Activated naive CD8-positive, alpha-beta T cell (primary cell): ENCODE results near the gene ATP11B.

Experiments
- H3K27ac Mint-ChIP-seq: one replicate; pipeline ENCODE4 v1.8.0; 2021; ENCODE audit warnings: mixed read lengths
- H3K27me3 Mint-ChIP-seq: one replicate; pipeline ENCODE4 v1.8.0; 2021; ENCODE audit warnings: mixed read lengths
- H3K36me3 Mint-ChIP-seq: one replicate; pipeline ENCODE4 v1.8.0; 2021; ENCODE audit warnings: mixed read lengths
- H3K4me1 Mint-ChIP-seq: one replicate; pipeline ENCODE4 v1.8.0; 2021; ENCODE audit warnings: low read depth, mixed read lengths
- H3K4me3 Mint-ChIP-seq: one replicate; pipeline ENCODE4 v1.8.0; 2021; ENCODE audit warnings: mild to moderate bottlenecking, mixed read lengths
- H3K9me3 Mint-ChIP-seq: one replicate; pipeline ENCODE4 v1.8.0; 2021; ENCODE audit warnings: low read depth, mixed read lengths

ATP11B gene

DNA sequence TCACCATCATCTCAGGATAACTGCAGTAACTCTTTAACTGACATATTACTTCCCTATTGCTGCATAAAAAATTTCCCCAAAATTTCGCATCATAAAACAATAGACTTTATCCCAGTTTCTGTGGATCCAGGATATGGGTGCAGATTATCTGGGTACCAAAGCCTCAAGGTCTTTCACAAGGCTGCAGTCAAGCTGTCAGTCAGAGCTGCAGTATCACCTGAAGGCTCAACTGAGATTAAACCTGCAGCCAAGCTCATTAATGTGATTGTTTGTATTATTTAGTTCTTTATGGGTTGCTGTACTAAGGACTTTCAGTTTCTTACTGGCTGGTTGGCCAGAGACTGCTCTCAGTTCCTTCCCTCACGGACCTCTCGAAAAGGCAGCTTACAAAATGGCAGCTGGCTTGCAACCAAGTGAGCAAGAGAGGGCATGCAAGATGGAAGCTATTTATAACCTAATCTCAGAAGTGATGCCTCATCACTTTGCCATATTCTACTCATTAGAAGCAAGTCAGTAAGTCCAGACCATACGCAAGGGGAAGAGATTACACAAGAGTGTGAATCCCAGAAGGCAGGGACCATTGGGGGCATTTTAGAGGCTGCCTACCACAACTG, 132.1 kb downstream of the ATP11B start:
- Mint-ChIP-seq H3K4me1 (peaks cover 5% of the 10 kb centered on the region), H3K4me3 (no peak overlapping the region), H3K27me3 (no peaks in the 10 kb centered on the region), H3K9me3 (peaks cover 3% of the 10 kb centered on the region), H3K27ac (no peak overlapping the region), H3K36me3 (peaks cover 33% of the 10 kb centered on the region)

DNA sequence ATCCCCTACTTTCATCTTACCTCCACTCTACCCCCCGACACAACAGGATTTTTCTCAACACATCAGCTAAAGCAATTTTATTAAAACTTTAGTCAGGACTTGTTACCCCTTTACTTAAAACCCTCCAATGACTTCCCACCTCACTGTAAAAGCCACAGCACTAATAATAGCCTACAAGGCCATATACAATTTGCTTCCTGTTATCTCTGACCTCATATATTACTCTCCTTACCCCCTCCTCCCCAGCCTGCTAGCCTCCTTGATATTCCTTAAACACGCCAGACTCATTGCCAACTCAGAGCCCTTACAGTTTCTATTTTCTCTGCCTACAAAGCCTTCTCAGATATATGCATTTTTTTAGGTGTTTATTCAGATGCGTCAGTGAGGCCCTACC, 132.6 kb downstream of the ATP11B start:
- Mint-ChIP-seq H3K9me3 (peaks cover 3% of the 10 kb centered on the region), H3K36me3 (peaks cover 32% of the 10 kb centered on the region), H3K4me3 (no peak overlapping the region), H3K4me1 (peaks cover 5% of the 10 kb centered on the region), H3K27me3 (no peaks in the 10 kb centered on the region), H3K27ac (no peak overlapping the region)

DNA sequence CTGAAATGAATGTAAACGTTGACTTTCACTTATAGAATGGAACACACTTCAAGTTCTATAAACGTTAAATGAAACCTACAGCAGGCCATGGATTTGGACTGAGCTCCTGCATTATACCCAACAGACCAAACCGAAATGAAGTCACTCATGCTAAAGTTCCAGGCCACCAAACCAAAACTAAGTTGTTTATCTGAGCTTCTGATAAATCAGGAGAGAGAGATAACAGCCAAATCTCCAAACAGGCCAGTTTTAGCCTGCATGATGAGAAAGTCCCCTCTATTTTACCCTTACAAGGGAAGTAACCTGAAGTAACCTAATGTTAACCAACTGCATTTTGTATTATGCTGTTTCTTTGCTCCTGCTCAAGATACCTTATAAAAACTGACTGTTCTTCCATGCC, 142.5 kb downstream of the ATP11B start:
- Mint-ChIP-seq H3K4me3 (no peak overlapping the region), H3K36me3 (peaks cover 15% of the 10 kb centered on the region), H3K9me3 (peaks cover 4% of the 10 kb centered on the region), H3K4me1 (peaks cover 17% of the 10 kb centered on the region), H3K27me3 (no peaks in the 10 kb centered on the region), H3K27ac (no peak overlapping the region)

DNA sequence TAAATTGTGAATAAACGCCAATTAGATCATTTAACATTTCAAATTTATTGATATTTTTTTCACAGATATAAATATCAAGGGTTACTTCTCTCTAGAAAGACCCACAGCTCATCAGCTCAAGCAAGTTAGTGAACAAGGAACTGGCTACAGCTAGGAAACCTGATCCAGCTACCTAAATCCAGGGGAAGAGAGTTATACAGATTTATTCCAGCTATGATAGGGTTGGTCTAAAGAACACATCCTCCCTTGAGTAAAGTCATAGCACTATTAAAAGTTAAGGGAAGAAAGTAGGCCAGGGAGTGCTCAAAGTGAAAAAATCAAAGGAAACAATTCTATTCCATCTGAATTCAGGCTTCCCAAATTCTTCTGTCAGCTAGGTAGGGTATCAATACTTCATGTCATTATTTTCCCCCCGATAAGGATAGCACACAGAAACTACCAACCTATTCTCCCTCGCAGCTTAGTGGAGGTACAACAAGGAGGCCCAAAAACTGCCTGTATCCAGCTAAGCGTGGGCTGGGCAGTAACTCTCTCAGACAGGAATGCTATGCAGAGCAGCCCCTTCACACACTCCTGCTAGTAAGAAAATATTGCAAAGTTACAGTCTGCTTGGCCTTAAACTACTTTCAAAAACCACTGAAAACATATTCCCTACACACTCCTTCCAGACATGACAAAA, 143.1 kb downstream of the ATP11B start:
- Mint-ChIP-seq H3K4me3 (no peak overlapping the region), H3K4me1 (peaks cover 17% of the 10 kb centered on the region), H3K27me3 (no peaks in the 10 kb centered on the region), H3K9me3 (peaks cover 4% of the 10 kb centered on the region), H3K36me3 (peaks cover 15% of the 10 kb centered on the region), H3K27ac (no peak overlapping the region)

DNA sequence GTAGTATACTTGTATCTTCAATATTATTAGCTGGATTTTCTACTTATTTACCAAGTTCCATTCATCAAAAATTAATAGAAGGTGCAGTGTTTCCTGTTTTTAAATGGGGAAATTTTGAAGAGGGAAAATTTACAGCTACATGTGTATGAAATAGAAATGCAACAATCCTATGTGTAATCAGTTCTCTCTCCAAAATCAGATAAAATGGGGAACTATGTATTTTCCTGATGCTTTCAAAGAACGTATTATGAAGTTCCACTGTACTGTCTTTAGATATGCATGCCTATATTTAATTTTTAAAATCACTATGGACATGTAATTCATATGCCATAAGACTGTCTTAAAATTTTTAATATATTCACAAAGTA, 143.6 kb downstream of the ATP11B start:
- Mint-ChIP-seq H3K36me3 (peaks cover 13% of the 10 kb centered on the region), H3K4me1 (peaks cover 17% of the 10 kb centered on the region), H3K9me3 (peaks cover 4% of the 10 kb centered on the region), H3K27ac (no peak overlapping the region), H3K27me3 (no peaks in the 10 kb centered on the region), H3K4me3 (no peak overlapping the region)

DNA sequence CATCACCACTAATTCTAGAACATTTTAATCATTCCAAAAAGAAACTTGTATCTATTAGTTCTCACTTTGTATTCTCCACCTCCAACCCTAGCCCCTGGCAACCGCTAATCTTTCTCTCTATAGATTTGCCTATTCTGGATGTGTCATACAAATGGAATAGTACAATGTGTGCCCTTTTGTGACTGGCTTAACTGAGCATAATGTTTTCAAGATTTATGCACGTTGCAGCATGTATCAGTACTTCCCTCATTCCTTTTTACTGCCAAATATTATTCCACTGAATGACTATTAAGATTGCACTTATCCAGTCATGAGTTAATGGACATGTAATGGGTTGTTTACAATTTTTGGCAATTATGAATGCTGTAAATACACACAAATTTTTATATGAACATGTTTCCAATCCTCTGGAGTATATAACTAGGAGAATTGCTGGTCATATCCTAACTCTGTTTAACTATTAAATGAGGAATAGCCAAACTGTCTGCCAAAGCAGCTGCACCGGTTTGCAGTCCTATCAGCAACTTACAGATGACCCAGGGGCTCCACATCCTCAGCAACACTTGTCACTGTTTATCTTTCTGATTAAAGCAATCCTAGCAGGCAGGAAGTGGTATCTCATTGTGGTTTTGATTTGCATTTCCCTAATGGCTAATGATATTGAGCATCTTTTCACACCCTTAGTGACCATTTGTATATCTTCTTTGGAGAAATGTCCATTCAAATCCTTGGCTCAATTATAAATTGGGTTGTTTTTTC, 144.2 kb downstream of the ATP11B start:
- no peak overlapping the region for H3K27ac Mint-ChIP-seq
- peaks cover 17% of the 10 kb centered on the region for H3K4me1 Mint-ChIP-seq
- peaks cover 10% of the 10 kb centered on the region for H3K36me3 Mint-ChIP-seq
- H3K27me3 Mint-ChIP-seq: no peaks in the 10 kb centered on the region
- no peak overlapping the region for H3K4me3 Mint-ChIP-seq
- H3K9me3 Mint-ChIP-seq: no peaks in the 10 kb centered on the region

DNA sequence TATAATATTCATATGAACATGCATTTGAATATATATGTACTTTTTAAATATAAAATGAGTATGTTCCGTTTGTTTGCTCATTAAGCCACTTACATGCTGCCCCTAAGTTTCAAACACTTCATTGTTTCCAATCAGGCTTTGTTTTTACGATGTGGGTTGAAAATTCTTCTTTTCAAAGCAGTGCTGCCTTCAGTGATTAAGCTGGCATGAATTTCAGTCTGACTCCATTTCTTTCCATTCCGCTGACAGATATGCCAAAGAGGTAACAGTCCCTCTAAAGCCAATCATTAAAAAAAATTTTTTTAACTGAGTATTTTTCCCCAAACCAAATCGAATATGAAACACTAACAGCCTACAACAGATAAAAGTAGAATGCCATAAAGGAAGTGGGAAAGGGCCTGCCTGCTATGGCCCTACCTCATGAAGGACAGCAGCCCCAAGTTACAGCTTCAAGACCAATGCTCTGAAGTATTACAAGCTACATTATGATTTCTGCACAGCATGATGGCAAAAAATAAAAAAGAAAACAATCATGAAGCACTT, 147.0 kb downstream of the ATP11B start:
- Mint-ChIP-seq H3K4me1 (peaks cover 17% of the 10 kb centered on the region), H3K4me3 (no peak overlapping the region), H3K27ac (peak overlapping the region; percentile 8)

DNA sequence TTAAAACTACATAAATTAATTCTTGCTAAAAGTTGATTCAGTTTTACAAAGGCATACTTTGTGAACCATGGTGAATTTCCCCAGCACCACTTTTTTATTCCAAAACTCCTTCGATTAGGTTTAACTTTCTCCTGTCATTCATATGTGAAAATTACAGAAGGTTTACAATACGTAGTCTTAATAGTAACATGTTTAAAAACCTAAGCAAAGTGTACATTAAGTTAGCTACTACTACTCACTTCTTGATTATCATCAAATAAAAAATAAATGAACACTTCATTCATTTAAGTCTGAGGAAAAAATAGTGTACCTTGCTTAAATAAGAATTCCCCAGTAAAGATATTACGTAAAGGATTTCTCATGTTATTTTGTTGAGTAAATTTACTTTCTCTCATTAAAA, 148.4 kb downstream of the ATP11B start:
- H3K9me3 Mint-ChIP-seq: no peaks in the 10 kb centered on the region

More for the DNA sequence above, 147.0 kb downstream of the ATP11B start:
- Mint-ChIP-seq H3K27me3 (no peaks in the 10 kb centered on the region), H3K9me3 (no peaks in the 10 kb centered on the region), H3K36me3 (peaks cover 11% of the 10 kb centered on the region)

DNA sequence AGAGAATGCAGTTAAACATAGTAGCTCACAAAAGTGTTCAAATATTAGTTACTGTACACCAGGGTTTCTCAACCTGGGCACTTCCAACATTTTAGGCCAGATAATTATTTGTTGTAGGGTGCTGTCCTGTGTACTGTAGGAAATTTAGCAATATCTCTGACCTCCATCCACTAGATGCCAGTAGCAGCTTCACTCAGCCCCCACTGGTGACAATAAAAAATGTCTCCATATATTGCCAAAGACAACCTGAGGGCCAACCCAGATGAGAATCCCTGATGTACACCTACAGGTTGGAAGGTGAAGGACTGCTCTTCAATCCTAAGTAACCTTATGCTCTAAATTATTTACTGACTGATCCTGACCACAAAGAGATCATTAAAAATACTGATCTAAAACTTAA, 154.6 kb downstream of the ATP11B start:
- no peak overlapping the region for H3K4me3 Mint-ChIP-seq
- H3K27me3 Mint-ChIP-seq: no peaks in the 10 kb centered on the region
- H3K9me3 Mint-ChIP-seq: no peaks in the 10 kb centered on the region
- no peak overlapping the region for H3K27ac Mint-ChIP-seq
- peaks cover 2% of the 10 kb centered on the region for H3K4me1 Mint-ChIP-seq
- peaks cover 26% of the 10 kb centered on the region for H3K36me3 Mint-ChIP-seq

More for the DNA sequence above, 148.4 kb downstream of the ATP11B start:
- H3K4me3 Mint-ChIP-seq: no peak overlapping the region
- peaks cover 16% of the 10 kb centered on the region for H3K36me3 Mint-ChIP-seq
- no peak overlapping the region for H3K27ac Mint-ChIP-seq
- peaks cover 17% of the 10 kb centered on the region for H3K4me1 Mint-ChIP-seq
- H3K27me3 Mint-ChIP-seq: no peaks in the 10 kb centered on the region

DNA sequence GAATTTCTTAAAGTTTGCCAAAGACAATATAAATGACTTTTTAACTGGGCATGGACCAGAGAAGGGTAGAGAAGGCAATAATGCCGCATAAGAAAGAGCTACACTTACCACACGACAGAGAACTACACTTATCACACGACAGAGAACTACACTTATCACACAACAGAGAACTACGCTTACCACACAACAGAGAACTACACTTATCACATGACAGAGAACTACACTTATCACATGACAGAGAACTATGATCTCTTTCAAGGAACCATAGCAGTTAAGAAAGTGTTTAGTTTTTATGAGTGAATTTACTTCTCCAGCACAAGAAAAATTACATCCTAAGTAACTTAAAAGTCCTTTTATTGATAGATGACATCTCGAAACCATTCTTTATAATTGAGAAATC, 155.0 kb downstream of the ATP11B start:
- H3K4me3 Mint-ChIP-seq: no peak overlapping the region
- H3K36me3 Mint-ChIP-seq: peaks cover 26% of the 10 kb centered on the region
- no peak overlapping the region for H3K27ac Mint-ChIP-seq

DNA sequence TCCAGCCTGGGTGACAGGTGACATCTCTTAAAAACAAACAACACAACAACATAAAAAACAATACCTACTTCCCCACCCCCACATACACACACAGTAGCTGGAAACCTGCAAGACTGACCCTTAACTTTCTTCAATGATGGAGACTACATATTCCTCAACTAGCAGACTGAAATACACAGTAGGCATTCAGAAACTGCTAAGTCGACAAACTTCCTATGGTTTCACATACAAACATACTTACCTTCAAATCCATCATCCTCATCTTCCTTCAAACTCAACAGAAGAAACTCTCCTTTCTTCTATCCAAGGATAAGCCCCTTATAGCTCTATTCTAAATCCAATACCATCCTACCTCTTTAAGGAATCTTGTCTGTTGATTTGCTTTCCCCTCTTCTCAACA, 156.4 kb downstream of the ATP11B start:
- Mint-ChIP-seq H3K9me3 (no peaks in the 10 kb centered on the region), H3K36me3 (peaks cover 23% of the 10 kb centered on the region), H3K4me1 (peaks cover 2% of the 10 kb centered on the region), H3K27me3 (no peaks in the 10 kb centered on the region), H3K27ac (no peak overlapping the region), H3K4me3 (no peak overlapping the region)

More for the DNA sequence above, 155.0 kb downstream of the ATP11B start:
- Mint-ChIP-seq H3K4me1 (peaks cover 2% of the 10 kb centered on the region), H3K9me3 (no peaks in the 10 kb centered on the region), H3K27me3 (no peaks in the 10 kb centered on the region)

DNA sequence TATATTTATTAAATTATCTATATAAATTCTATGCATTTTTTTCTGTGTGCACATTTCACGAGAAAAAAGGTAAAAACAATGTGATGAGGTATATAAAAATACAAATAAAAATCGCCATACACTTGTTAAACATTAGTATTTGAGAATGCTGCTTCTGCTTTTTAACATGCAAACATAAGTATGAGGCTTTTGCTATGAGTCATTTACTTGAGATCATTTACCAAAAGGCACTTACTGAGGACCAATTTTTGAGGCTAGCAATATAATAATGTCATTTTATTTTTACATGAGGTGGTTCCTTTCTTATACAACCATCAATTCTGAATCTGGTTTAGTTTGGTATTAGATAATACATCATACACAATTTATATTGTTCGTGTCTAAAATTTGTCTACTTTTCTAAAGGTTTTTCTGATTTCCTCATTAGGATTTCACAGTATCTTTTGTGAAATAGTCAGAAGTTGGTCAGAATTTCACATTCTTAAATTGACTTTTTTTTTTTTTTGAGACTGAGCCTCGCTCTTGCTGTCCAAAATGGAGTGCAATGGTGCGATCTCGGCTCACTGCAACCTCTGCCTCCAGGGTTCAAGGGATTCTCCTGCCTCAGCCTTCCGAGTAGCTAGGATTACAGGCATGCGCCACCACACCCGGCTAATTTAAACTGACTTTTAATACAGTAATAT, 161.4 kb downstream of the ATP11B start:
- Mint-ChIP-seq H3K27ac (no peak overlapping the region), H3K4me1 (peaks cover 2% of the 10 kb centered on the region), H3K36me3 (peaks cover 14% of the 10 kb centered on the region)

DNA sequence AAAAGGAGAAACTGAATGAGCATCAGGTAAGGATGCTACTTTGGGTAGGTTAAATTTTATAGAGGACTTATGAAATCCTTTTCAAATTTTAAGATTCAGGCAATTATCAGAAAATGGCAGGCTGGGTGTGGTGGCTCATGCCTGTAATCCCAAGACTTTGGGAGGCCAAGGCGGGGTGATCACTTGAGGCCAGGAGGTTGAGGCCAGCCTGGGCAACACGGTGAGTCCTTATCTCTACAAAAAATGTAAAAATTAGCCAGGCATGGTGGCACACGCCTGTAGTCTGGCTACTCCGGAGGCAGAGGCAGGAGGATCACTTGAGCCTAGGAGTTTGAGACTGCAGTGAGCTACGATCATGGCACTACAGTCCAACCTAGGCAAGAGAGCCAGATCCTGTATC, 163.9 kb downstream of the ATP11B start:
- H3K36me3 Mint-ChIP-seq: peaks cover 9% of the 10 kb centered on the region

More for the DNA sequence above, 161.4 kb downstream of the ATP11B start:
- H3K9me3 Mint-ChIP-seq: no peaks in the 10 kb centered on the region
- H3K4me3 Mint-ChIP-seq: no peak overlapping the region
- no peaks in the 10 kb centered on the region for H3K27me3 Mint-ChIP-seq

DNA sequence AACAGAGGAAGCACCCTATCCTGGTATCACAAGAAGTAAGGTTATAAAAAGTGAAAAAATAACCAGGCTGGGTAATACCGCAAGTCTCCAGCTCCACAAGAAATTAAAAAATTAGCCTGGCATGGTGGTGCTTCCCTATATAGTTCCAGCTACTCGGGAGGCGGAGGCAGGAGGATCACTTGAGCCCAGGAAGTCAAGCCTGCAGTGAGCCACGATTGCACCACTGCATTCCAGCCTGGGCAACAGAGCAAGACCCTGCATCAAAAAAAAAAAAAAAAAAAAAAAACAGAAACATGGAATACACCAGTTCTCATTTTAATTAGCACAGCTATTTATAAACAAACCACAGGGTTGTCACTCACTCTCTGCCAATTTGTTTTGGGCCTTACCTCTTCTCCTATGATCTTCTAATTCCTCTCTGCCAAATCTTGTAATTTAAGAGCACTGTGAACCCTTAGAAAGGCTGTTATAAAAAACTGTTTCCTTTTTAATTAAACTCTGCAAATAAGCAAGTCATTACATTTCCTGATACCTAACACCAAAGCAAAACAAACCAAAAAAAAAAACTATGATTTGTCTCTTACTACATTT, 164.5 kb downstream of the ATP11B start:
- peaks cover 6% of the 10 kb centered on the region for H3K36me3 Mint-ChIP-seq
- H3K4me1 Mint-ChIP-seq: peaks cover 3% of the 10 kb centered on the region
- no peak overlapping the region for H3K27ac Mint-ChIP-seq
- no peaks in the 10 kb centered on the region for H3K27me3 Mint-ChIP-seq
- no peaks in the 10 kb centered on the region for H3K9me3 Mint-ChIP-seq
- no peak overlapping the region for H3K4me3 Mint-ChIP-seq

More for the DNA sequence above, 163.9 kb downstream of the ATP11B start:
- no peak overlapping the region for H3K4me3 Mint-ChIP-seq
- H3K9me3 Mint-ChIP-seq: no peaks in the 10 kb centered on the region
- no peaks in the 10 kb centered on the region for H3K27me3 Mint-ChIP-seq
- H3K4me1 Mint-ChIP-seq: peaks cover 3% of the 10 kb centered on the region
- no peak overlapping the region for H3K27ac Mint-ChIP-seq
